PC-3 (cell line): ENCODE data around the gene TMEM178A. TPM values are rescaled to one million over a fixed set of nuclear protein-coding genes. Genes with fewer than 3 reads are reported as not detected.

Source experiments
- ATAC-seq: fragments of 200-7000 bp; cut with Tn5 transposase; 2 replicates; pipeline ENCODE4 v1.9.1; 2020; ENCODE audit warnings: mild to moderate bottlenecking, moderate library complexity
- BruUV-seq: library from RNA; stranded (reverse); fragments of 400-500 nt; replicated peaks from 2 replicates; lab custom pipeline; 2021; lab: Mats Ljungman, UMichigan
- CTCF ChIA-PET: fragments of 300-600 bp; sonication (Branson Sonifier 250); formaldehyde crosslinking; loops from one replicate; lab custom pipeline; 2022; ENCODE audit warnings: antibody characterized with exemption; lab: Charles Lee
- POLR2A ChIA-PET: fragments of 300-600 bp; sonication (Branson Sonifier 250); formaldehyde crosslinking; loops from one replicate; lab custom pipeline; 2022; ENCODE audit warnings: antibody characterized with exemption; ENCODE audit not compliant: unreplicated experiment; lab: Charles Lee
- DNase-seq: peaks from one replicate; pipeline ENCODE4 v3.0.0-alpha.2; 2015
- H2AFZ ChIP-seq: fragments of 300-600 bp; sonication (generic); 2 replicates; pipeline ENCODE4 v1.6.0; 2016; ENCODE audit warnings: antibody characterized with exemption, low read length
- H3F3A ChIP-seq: fragments of 300-600 bp; sonication (generic); one replicate; pipeline ENCODE4 v1.6.0; 2017; ENCODE audit warnings: antibody characterized with exemption, low read length, control low read depth, mild to moderate bottlenecking; ENCODE audit not compliant: unreplicated experiment
- H3K27ac ChIP-seq: fragments of 300-600 bp; sonication (generic); 2 replicates; pipeline ENCODE4 v1.5.1; 2016; ENCODE audit warnings: mild to moderate bottlenecking, low read length
- H3K27me3 ChIP-seq: fragments of 300-600 bp; sonication (generic); 2 replicates; pipeline ENCODE4 v1.6.1; 2016; ENCODE audit warnings: low read length, mixed read lengths
- H3K36me3 ChIP-seq: fragments of 300-600 bp; sonication (generic); 2 replicates; pipeline ENCODE4 v1.6.1; 2016; ENCODE audit warnings: low read depth, mixed run types, low read length, mixed read lengths
- H3K4me1 ChIP-seq: fragments of 300-600 bp; sonication (generic); 2 replicates; pipeline ENCODE4 v1.5.1; 2016; ENCODE audit warnings: low read length; ENCODE audit not compliant: insufficient read depth
- H3K4me2 ChIP-seq: fragments of 300-600 bp; sonication (generic); 2 replicates; pipeline ENCODE4 v1.6.0; 2016; ENCODE audit warnings: low read length
- H3K4me3 ChIP-seq: fragments of 300-600 bp; sonication (generic); 2 replicates; pipeline ENCODE4 v1.5.1; 2016; ENCODE audit warnings: mild to moderate bottlenecking, low read length, mixed read lengths
- H3K79me2 ChIP-seq: fragments of 300-600 bp; sonication (generic); 2 replicates; pipeline ENCODE4 v1.6.1; 2017; ENCODE audit warnings: low read length, mixed read lengths
- H3K9ac ChIP-seq: fragments of 300-600 bp; sonication (generic); 2 replicates; pipeline ENCODE4 v1.6.0; 2016; ENCODE audit warnings: mild to moderate bottlenecking, low read length
- H3K9me2 ChIP-seq: fragments of 300-600 bp; sonication (generic); replicated peaks from 2 replicates; pipeline ENCODE4 v1.6.1; 2016; ENCODE audit warnings: mixed run types, low read length, mixed read lengths
- H3K9me3 ChIP-seq: fragments of 300-600 bp; sonication (generic); 2 replicates; pipeline ENCODE4 v1.6.1; 2016; ENCODE audit warnings: low read length, mixed read lengths
- H4K20me1 ChIP-seq: fragments of 300-600 bp; sonication (generic); 2 replicates; pipeline ENCODE4 v1.6.1; 2016; ENCODE audit warnings: low read length, mixed read lengths
- CTCF ChIP-seq: fragments of 300-600 bp; sonication (generic); conservative IDR thresholded peaks from 2 replicates; pipeline ENCODE4 v1.5.1; 2017; ENCODE audit warnings: antibody characterized with exemption, low read depth, mild to moderate bottlenecking, low read length
- EZH2 ChIP-seq: fragments of 300-600 bp; sonication (generic); IDR thresholded peaks from one replicate; pipeline ENCODE4 v1.6.1; 2017; ENCODE audit warnings: antibody characterized with exemption, mild to moderate bottlenecking, low read length; ENCODE audit not compliant: unreplicated experiment
- EZH2phosphoT487 ChIP-seq: fragments of 300-600 bp; sonication (generic); IDR thresholded peaks from 2 replicates; pipeline ENCODE4 v1.6.1; 2018; ENCODE audit warnings: mild to moderate bottlenecking, antibody characterized with exemption, low read length, borderline replicate concordance
- intact Hi-C: fragments of 100-400 bp; cut with micrococcal nuclease; formaldehyde crosslinking; loops from 2 replicates; pipeline ENCODE4 v1.9.0; 2023
- total RNA-seq: library from RNA; depleted of rRNA; stranded (reverse); fragments of >200 nt; gene quantifications from 2 replicates; pipeline ENCODE4 v1.2.3, GENCODE V29; 2014

TMEM178A gene
- total RNA-seq, 1 experiment from 2014 or later, result 0.33 TPM

DNA sequence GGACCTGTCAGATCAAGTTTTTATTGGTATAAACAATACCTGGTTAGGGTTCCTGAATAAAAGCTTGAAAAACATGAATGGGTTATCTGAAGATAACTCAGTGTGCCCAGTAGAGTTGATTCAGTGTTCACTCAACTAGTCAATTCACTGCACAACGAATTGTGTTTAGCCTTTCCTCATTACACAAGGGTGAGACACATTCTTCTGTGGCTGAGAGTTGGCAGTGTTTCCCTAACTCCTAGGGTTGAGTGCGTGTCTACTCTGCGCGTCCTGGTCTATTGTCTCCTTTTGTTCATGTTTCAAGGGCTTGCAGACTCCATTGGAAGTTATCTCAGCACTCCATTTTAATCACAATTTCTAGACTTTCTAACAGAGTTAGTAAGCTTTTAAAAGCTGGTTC is 32.8 kb upstream of the TMEM178A start:
- no peak for ATAC-seq
- H3K27me3 ChIP-seq, result no peaks in the 10 kb centered on the region
- no peaks in the 10 kb centered on the region for H3F3A ChIP-seq
- no peaks in the 10 kb centered on the region for H3K79me2 ChIP-seq
- no TSS peak for BruUV-seq
- DNase-seq, result peak; percentile 35
- no peak overlapping the region for H3K4me3 ChIP-seq
- no peaks in the 10 kb centered on the region for H3K36me3 ChIP-seq
- intact Hi-C loops, result no loop called here
- peaks cover 40% of the 10 kb centered on the region for H3K4me1 ChIP-seq
- no peak overlapping the region for H2AFZ ChIP-seq
- H3K9me3 ChIP-seq, result no peaks in the 10 kb centered on the region
- CTCF ChIA-PET, result no interaction called here
- TF ChIP-seq EZH2phosphoT487 (no peak), CTCF (no peak), EZH2 (no peak)
- H3K4me2 ChIP-seq, result no peak overlapping the region
- peak overlapping the region; percentile 72; the same call in 1 of the 2 replicates for H3K27ac ChIP-seq
- H3K9ac ChIP-seq, result no peak overlapping the region
- POLR2A ChIA-PET, result interaction anchor here (0.6 kb wide), 1 partner anchor 151 kb away, joined by 10 read pairs; no protein-coding TSS in a partner anchor
- no peaks in the 10 kb centered on the region for H4K20me1 ChIP-seq
- no peaks in the 10 kb centered on the region for H3K9me2 ChIP-seq

GRCh38 chr2:39636306-39636705 is 29.4 kb upstream of the TMEM178A start:
- no peaks in the 10 kb centered on the region for H3K36me3 ChIP-seq
- H3K79me2 ChIP-seq, result no peaks in the 10 kb centered on the region
- H3K9ac ChIP-seq, result no peak overlapping the region
- H3K9me3 ChIP-seq, result no peaks in the 10 kb centered on the region
- no TSS peak for BruUV-seq
- no peaks in the 10 kb centered on the region for H3F3A ChIP-seq
- no peaks in the 10 kb centered on the region for H3K27me3 ChIP-seq
- H3K4me2 ChIP-seq, result no peak overlapping the region
- DNase-seq (no peak), ATAC-seq (no peak)
- ChIA-PET POLR2A (no interaction called here), CTCF (no interaction called here)
- H3K4me3 ChIP-seq, result no peak overlapping the region
- TF ChIP-seq EZH2phosphoT487, result no peak
- no peak for TF ChIP-seq CTCF
- TF ChIP-seq EZH2, result no peak
- H4K20me1 ChIP-seq, result no peaks in the 10 kb centered on the region
- peaks cover 47% of the 10 kb centered on the region for H3K4me1 ChIP-seq
- intact Hi-C loops, result no loop called here
- H3K27ac ChIP-seq, result no peak overlapping the region
- H2AFZ ChIP-seq, result no peak overlapping the region
- no peaks in the 10 kb centered on the region for H3K9me2 ChIP-seq

DNA sequence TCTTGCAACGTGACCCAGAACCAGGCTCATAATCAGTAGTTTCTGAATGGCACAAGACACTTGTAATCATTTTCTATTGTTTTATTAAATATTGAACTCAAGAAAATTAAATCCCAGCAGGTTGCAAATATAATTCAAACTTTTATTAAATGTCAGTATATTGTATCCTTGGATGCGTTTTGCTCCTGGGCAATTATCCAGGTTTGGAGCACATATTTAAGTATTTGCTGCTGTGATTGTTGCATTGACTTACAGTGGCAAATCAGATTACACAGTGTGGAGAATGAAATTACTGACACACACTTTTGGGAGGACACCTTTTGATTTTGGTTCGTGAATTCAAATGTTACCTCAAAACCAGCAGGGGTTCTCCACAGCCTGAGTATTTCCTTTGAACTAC is 27.1 kb upstream of the TMEM178A start:
- intact Hi-C loops, result no loop called here
- Histone ChIP-seq H3K9me2 (no peaks in the 10 kb centered on the region), H4K20me1 (no peaks in the 10 kb centered on the region), H3K4me3 (no peak overlapping the region), H3K79me2 (no peaks in the 10 kb centered on the region), H2AFZ (no peak overlapping the region), H3K4me1 (peaks cover 42% of the 10 kb centered on the region), H3K36me3 (no peaks in the 10 kb centered on the region), H3K27me3 (no peaks in the 10 kb centered on the region), H3K9ac (no peak overlapping the region), H3F3A (no peaks in the 10 kb centered on the region), H3K27ac (no peak overlapping the region), H3K9me3 (no peaks in the 10 kb centered on the region), H3K4me2 (no peak overlapping the region)
- CTCF ChIA-PET, result no interaction called here
- POLR2A ChIA-PET, result no interaction called here
- TF ChIP-seq EZH2phosphoT487, result no peak
- no peak for DNase-seq
- ATAC-seq, result no peak
- BruUV-seq, result no TSS peak
